HCT116 (cell line): ENCODE data around the gene TBX5. TPM values are rescaled to one million over a fixed set of nuclear protein-coding genes. Genes with fewer than 3 reads are reported as not detected.

Source experiments
- ATAC-seq: fragments of 200-7000 bp; cut with Tn5 transposase; 2 replicates; pipeline ENCODE4 v1.9.1; 2020; ENCODE audit warnings: mild to moderate bottlenecking, moderate library complexity
- BruUV-seq: library from RNA; stranded (reverse); fragments of 400-500 nt; replicated peaks from 2 replicates; lab custom pipeline; 2021; lab: Mats Ljungman, UMichigan
- CTCF ChIA-PET: fragments of 300-600 bp; sonication (Branson Sonifier 250); formaldehyde crosslinking; loops from one replicate; lab custom pipeline; 2021; ENCODE audit warnings: antibody characterized with exemption; lab: Charles Lee
- POLR2A ChIA-PET: fragments of 300-600, 350-600 bp; sonication (Branson Sonifier 250); formaldehyde crosslinking; loops from one replicate; lab custom pipeline; 2021; ENCODE audit warnings: antibody characterized with exemption; lab: Charles Lee
- RAD21 ChIA-PET, 2 experiments: fragments of 300-600 bp; sonication (Branson Sonifier 250); formaldehyde crosslinking; loops; one replicate each; lab custom pipeline; 2023; ENCODE audit warnings: low total read pairs in 2 of 2; ENCODE audit not compliant: uncharacterized antibody in 2 of 2, unreplicated experiment in 2 of 2, low non-redundant PET in 1 of 2; lab: Charles Lee
- DNase-seq: peaks from one replicate; pipeline ENCODE4 v3.0.0-alpha.2; 2010; ENCODE audit warnings: low read depth, low spot score
- H2AFZ ChIP-seq: fragments of 200-600 bp; shearing (Covaris generic), sonication (generic); 2 replicates; pipeline ENCODE4 v1.6.1; 2017; ENCODE audit warnings: low read depth, mixed run types, mixed read lengths, antibody characterized with exemption, low read length; ENCODE audit not compliant: poor library complexity, severe bottlenecking
- H3K27ac ChIP-seq: 2 replicates; pipeline ENCODE4 v1.5.1; 2012; ENCODE audit warnings: low read depth, low read length
- H3K27me3 ChIP-seq: fragments of 200-600 bp; sonication (generic); 2 replicates; pipeline ENCODE4 v1.6.1; 2016; ENCODE audit warnings: mixed run types, low read length, mixed read lengths; ENCODE audit not compliant: insufficient read depth
- H3K36me3 ChIP-seq, 2 experiments: fragments of 200-500 bp in 1 of 2; fragments of 200-600 bp in 1 of 2; sonication (Bioruptor generic) in 1 of 2; sonication (generic) in 1 of 2; 2 replicates each; pipeline versions ENCODE4 v1.5.1 to v1.6.1; 2014 to 2016; ENCODE audit warnings: low read length in 2 of 2, inconsistent platforms in 1 of 2, mixed read lengths in 1 of 2, mixed run types in 1 of 2; ENCODE audit not compliant: insufficient read depth in 2 of 2, control insufficient read depth in 1 of 2
- H3K4me1 ChIP-seq, 2 experiments: fragments of 200-600 bp in 1 of 2; sonication (generic) in 1 of 2; 2 replicates each; pipeline versions ENCODE4 v1.5.1 to v1.6.1; 2012 to 2017; ENCODE audit warnings: low read length in 2 of 2, inconsistent platforms in 1 of 2, mild to moderate bottlenecking in 1 of 2, mixed read lengths in 1 of 2, mixed run types in 1 of 2, moderate library complexity in 1 of 2; ENCODE audit not compliant: insufficient read depth in 2 of 2, control insufficient read depth in 1 of 2
- H3K4me2 ChIP-seq: fragments of 200-600 bp; sonication (generic); 2 replicates; pipeline ENCODE4 v1.6.1; 2017; ENCODE audit warnings: mixed run types, low read length, mixed read lengths
- H3K4me3 ChIP-seq, 2 experiments: fragments of 200-600 bp in 1 of 2; sonication (generic) in 1 of 2; replicated peaks in 1 of 2; 2 replicates each; pipeline ENCODE4 v1.5.1; 2011 to 2016; ENCODE audit warnings: low read length in 2 of 2, control low read depth in 1 of 2, low read depth in 1 of 2, mild to moderate bottlenecking in 1 of 2, mixed read lengths in 1 of 2, mixed run types in 1 of 2
- H3K79me2 ChIP-seq: fragments of 200-600 bp; sonication (generic); 2 replicates; pipeline ENCODE4 v1.6.1; 2017; ENCODE audit warnings: mild to moderate bottlenecking, mixed run types, low read length, moderate library complexity, mixed read lengths; ENCODE audit not compliant: insufficient read depth
- H3K9ac ChIP-seq: fragments of 200-600 bp; sonication (generic); 2 replicates; pipeline ENCODE4 v1.6.1; 2016; ENCODE audit warnings: low read length, mixed read lengths
- H3K9me2 ChIP-seq: fragments of 200-600 bp; sonication (generic), shearing (Covaris generic); 2 replicates; pipeline ENCODE4 v1.6.1; 2017; ENCODE audit warnings: mixed run types, mild to moderate bottlenecking, moderate library complexity; ENCODE audit not compliant: insufficient read depth
- H3K9me3 ChIP-seq, 2 experiments: fragments of 200-500 bp in 1 of 2; fragments of 200-600 bp in 1 of 2; sonication (Bioruptor generic) in 1 of 2; sonication (generic) in 1 of 2; 2 replicates each; pipeline ENCODE4 v1.6.1; 2014 to 2017; ENCODE audit warnings: low read length in 2 of 2, mixed read lengths in 2 of 2, inconsistent platforms in 1 of 2, low read depth in 1 of 2, mild to moderate bottlenecking in 1 of 2, mixed run types in 1 of 2, moderate library complexity in 1 of 2; ENCODE audit not compliant: control insufficient read depth in 1 of 2, insufficient read depth in 1 of 2
- H4K20me1 ChIP-seq: fragments of 200-600 bp; sonication (generic), shearing (Covaris generic); 2 replicates; pipeline ENCODE4 v1.6.1; 2017; ENCODE audit warnings: mixed run types, mild to moderate bottlenecking, moderate library complexity; ENCODE audit not compliant: insufficient read depth
- CBX3 ChIP-seq: IDR thresholded peaks from 2 replicates; pipeline ENCODE4 v1.6.1; 2012; ENCODE audit warnings: low read depth
- EGR1 ChIP-seq: IDR thresholded peaks from 2 replicates; pipeline ENCODE4 v1.6.1; 2012; ENCODE audit warnings: low read depth
- ELF1 ChIP-seq: IDR thresholded peaks from 2 replicates; pipeline ENCODE4 v1.6.1; 2012; ENCODE audit warnings: low read depth, borderline replicate concordance
- FOSL1 ChIP-seq: IDR thresholded peaks from 2 replicates; pipeline ENCODE4 v1.6.1; 2012; ENCODE audit warnings: low read depth
- MAX ChIP-seq: IDR thresholded peaks from 2 replicates; pipeline ENCODE4 v1.6.1; 2012
- POLR2A ChIP-seq: IDR thresholded peaks from 2 replicates; pipeline ENCODE4 v1.7.0; 2011; ENCODE audit warnings: borderline replicate concordance; ENCODE audit not compliant: insufficient read depth, insufficient read length; ENCODE audit errors: extremely low read depth
- SP1 ChIP-seq: IDR thresholded peaks from 2 replicates; pipeline ENCODE4 v1.6.1; 2012; ENCODE audit warnings: low read depth
- YY1 ChIP-seq: IDR thresholded peaks from 2 replicates; pipeline ENCODE4 v1.6.1; 2011; ENCODE audit warnings: low read length, low read depth, moderate library complexity, mild to moderate bottlenecking; ENCODE audit not compliant: insufficient replicate concordance; ENCODE audit errors: extremely low read depth
- ZFX ChIP-seq: fragments of 450-650 bp; IDR thresholded peaks from 2 replicates; pipeline ENCODE4 v1.6.1; 2017
- ZNF274 ChIP-seq: fragments of 200-500 bp; sonication (Bioruptor generic); IDR thresholded peaks from 2 replicates; pipeline ENCODE4 v1.6.1; 2014; ENCODE audit warnings: mild to moderate bottlenecking, low read depth, low read length, inconsistent platforms
- intact Hi-C: fragments of 100-400 bp; cut with micrococcal nuclease; formaldehyde crosslinking; loops from 2 replicates; pipeline ENCODE4 v1.10.0; 2022
- total RNA-seq: library from RNA; stranded (reverse); gene quantifications from one replicate; pipeline ENCODE4 v1.2.1, GENCODE V29; 2021; ENCODE audit not compliant: unreplicated experiment
- TF ChIP-seq, protein P1 (sequence below), 3 experiments: fragments of 200-600 bp in 1 of 3; sonication (generic) in 1 of 3; IDR thresholded peaks in 2 of 3; conservative IDR thresholded peaks in 1 of 3; 2 replicates each; pipeline ENCODE4 v1.5.1; 2012 to 2017; ENCODE audit warnings: low read depth in 2 of 3, low read length in 2 of 3, antibody characterized with exemption in 1 of 3, borderline replicate concordance in 1 of 3, control low read depth in 1 of 3, mild to moderate bottlenecking in 1 of 3, mixed read lengths in 1 of 3, mixed run types in 1 of 3, moderate library complexity in 1 of 3; ENCODE audit not compliant: insufficient read depth in 1 of 3
- TF ChIP-seq, protein P2 (sequence below): IDR thresholded peaks from 2 replicates; pipeline ENCODE4 v1.6.1; 2011; ENCODE audit warnings: mild to moderate bottlenecking, low read length, moderate library complexity; ENCODE audit not compliant: insufficient replicate concordance; ENCODE audit errors: extremely low read depth

TBX5 gene
- total RNA-seq, 1 experiment from 2014 or later: 0.10 TPM

DNA sequence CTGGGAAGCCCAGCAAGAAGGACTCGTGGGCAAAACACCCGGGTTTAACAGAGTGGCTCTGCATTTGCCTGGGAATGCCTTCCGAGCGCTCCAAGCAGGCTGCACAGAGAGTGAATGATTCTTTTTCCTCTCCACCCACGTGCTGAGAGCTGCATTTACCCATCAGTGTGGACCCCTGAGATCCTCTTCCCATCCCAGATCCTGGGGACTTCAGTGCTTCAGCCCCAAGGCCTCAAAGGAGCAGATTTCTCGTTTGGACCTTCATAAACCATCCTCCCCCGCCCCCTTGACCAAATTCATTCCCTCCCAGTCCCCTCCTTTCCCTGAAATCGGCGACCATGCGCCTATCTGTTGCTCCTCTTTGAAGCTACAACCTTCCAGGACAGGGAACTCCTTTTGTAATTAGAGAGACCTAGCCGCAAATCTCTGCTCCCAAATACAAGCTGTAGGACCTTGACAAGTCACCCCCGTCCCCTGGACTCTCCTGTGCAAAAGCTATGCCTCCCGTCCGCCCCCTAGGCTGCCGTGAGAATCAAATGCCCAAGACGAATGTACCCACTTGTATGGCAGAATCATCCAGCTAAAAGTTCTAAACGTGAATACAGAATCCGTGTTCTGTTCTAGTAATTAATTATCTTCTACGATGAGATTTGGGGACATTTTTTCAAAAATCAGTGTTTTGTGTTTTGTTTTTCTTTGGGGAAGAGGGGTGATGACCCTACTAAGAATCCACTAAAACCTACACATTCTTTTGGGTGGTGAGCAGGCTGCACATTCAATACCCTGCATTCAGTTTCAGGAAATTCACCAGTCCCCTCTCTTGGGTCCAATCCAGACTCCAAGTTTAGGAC is 8.8 kb downstream of the TBX5 start:
- intact Hi-C loops: no loop called here
- H3K9ac ChIP-seq: no peak overlapping the region
- no peaks in the 10 kb centered on the region for H3K9me3 ChIP-seq
- H3K27ac ChIP-seq: no peak overlapping the region
- RAD21 ChIA-PET: no interaction called here
- H3K4me2 ChIP-seq: no peak overlapping the region
- POLR2A ChIA-PET: no interaction called here
- TF ChIP-seq ELF1 (no peak), EGR1 (no peak), ZFX (no peak), FOSL1 (no peak), CBX3 (no peak), ZNF274 (no peak), YY1 (no peak), MAX (no peak), POLR2A (no peak), SP1 (no peak)
- TF ChIP-seq, protein P1, sequence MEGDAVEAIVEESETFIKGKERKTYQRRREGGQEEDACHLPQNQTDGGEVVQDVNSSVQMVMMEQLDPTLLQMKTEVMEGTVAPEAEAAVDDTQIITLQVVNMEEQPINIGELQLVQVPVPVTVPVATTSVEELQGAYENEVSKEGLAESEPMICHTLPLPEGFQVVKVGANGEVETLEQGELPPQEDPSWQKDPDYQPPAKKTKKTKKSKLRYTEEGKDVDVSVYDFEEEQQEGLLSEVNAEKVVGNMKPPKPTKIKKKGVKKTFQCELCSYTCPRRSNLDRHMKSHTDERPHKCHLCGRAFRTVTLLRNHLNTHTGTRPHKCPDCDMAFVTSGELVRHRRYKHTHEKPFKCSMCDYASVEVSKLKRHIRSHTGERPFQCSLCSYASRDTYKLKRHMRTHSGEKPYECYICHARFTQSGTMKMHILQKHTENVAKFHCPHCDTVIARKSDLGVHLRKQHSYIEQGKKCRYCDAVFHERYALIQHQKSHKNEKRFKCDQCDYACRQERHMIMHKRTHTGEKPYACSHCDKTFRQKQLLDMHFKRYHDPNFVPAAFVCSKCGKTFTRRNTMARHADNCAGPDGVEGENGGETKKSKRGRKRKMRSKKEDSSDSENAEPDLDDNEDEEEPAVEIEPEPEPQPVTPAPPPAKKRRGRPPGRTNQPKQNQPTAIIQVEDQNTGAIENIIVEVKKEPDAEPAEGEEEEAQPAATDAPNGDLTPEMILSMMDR (IDR thresholded peaks at IDR 0.05 in 2 of 3, conservative IDR thresholded peaks at IDR 0.05 in 1 of 3; ENCODE audit: borderline replicate concordance in 1 of 3, insufficient read depth in 1 of 3, low read depth in 2 of 3, low read length in 2 of 3): no peak
- TF ChIP-seq, protein P2, sequence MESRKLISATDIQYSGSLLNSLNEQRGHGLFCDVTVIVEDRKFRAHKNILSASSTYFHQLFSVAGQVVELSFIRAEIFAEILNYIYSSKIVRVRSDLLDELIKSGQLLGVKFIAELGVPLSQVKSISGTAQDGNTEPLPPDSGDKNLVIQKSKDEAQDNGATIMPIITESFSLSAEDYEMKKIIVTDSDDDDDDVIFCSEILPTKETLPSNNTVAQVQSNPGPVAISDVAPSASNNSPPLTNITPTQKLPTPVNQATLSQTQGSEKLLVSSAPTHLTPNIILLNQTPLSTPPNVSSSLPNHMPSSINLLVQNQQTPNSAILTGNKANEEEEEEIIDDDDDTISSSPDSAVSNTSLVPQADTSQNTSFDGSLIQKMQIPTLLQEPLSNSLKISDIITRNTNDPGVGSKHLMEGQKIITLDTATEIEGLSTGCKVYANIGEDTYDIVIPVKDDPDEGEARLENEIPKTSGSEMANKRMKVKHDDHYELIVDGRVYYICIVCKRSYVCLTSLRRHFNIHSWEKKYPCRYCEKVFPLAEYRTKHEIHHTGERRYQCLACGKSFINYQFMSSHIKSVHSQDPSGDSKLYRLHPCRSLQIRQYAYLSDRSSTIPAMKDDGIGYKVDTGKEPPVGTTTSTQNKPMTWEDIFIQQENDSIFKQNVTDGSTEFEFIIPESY: no peak
- H3K9me2 ChIP-seq: no peaks in the 10 kb centered on the region
- CTCF ChIA-PET: no interaction called here
- no peaks in the 10 kb centered on the region for H4K20me1 ChIP-seq
- ATAC-seq: no peak
- BruUV-seq: no TSS peak
- H2AFZ ChIP-seq: no peak overlapping the region
- H3K27me3 ChIP-seq: peaks cover 31% of the 10 kb centered on the region; the same call in 1 of the 2 replicates
- no peak for DNase-seq
- no peaks in the 10 kb centered on the region for H3K79me2 ChIP-seq
- H3K4me3 ChIP-seq: no peak overlapping the region
- no peaks in the 10 kb centered on the region for H3K36me3 ChIP-seq
- H3K4me1 ChIP-seq: peaks cover 0 to 7% of the 10 kb centered on the region in 2 experiments; a peak in 2 of 4 replicates
